PC-3 (cell line): ENCODE measurements around the gene TRABD2B. TPM values are rescaled to one million over a fixed set of nuclear protein-coding genes. Genes with fewer than 3 reads are reported as not detected.

ENCODE experiments used
- ATAC-seq: fragments of 200-7000 bp; cut with Tn5 transposase; 2 replicates; pipeline ENCODE4 v1.9.1; 2020; ENCODE audit warnings: mild to moderate bottlenecking, moderate library complexity
- BruUV-seq: library from RNA; stranded (reverse); fragments of 400-500 nt; replicated peaks from 2 replicates; lab custom pipeline; 2021; lab: Mats Ljungman, UMichigan
- CTCF ChIA-PET: fragments of 300-600 bp; sonication (Branson Sonifier 250); formaldehyde crosslinking; loops from one replicate; lab custom pipeline; 2022; ENCODE audit warnings: antibody characterized with exemption; lab: Charles Lee
- POLR2A ChIA-PET: fragments of 300-600 bp; sonication (Branson Sonifier 250); formaldehyde crosslinking; loops from one replicate; lab custom pipeline; 2022; ENCODE audit warnings: antibody characterized with exemption; ENCODE audit not compliant: unreplicated experiment; lab: Charles Lee
- DNase-seq: peaks from one replicate; pipeline ENCODE4 v3.0.0-alpha.2; 2015
- H2AFZ ChIP-seq: fragments of 300-600 bp; sonication (generic); 2 replicates; pipeline ENCODE4 v1.6.0; 2016; ENCODE audit warnings: antibody characterized with exemption, low read length
- H3F3A ChIP-seq: fragments of 300-600 bp; sonication (generic); one replicate; pipeline ENCODE4 v1.6.0; 2017; ENCODE audit warnings: antibody characterized with exemption, low read length, control low read depth, mild to moderate bottlenecking; ENCODE audit not compliant: unreplicated experiment
- H3K27ac ChIP-seq: fragments of 300-600 bp; sonication (generic); 2 replicates; pipeline ENCODE4 v1.5.1; 2016; ENCODE audit warnings: mild to moderate bottlenecking, low read length
- H3K27me3 ChIP-seq: fragments of 300-600 bp; sonication (generic); 2 replicates; pipeline ENCODE4 v1.6.1; 2016; ENCODE audit warnings: low read length, mixed read lengths
- H3K36me3 ChIP-seq: fragments of 300-600 bp; sonication (generic); 2 replicates; pipeline ENCODE4 v1.6.1; 2016; ENCODE audit warnings: low read depth, mixed run types, low read length, mixed read lengths
- H3K4me1 ChIP-seq: fragments of 300-600 bp; sonication (generic); 2 replicates; pipeline ENCODE4 v1.5.1; 2016; ENCODE audit warnings: low read length; ENCODE audit not compliant: insufficient read depth
- H3K4me2 ChIP-seq: fragments of 300-600 bp; sonication (generic); 2 replicates; pipeline ENCODE4 v1.6.0; 2016; ENCODE audit warnings: low read length
- H3K4me3 ChIP-seq: fragments of 300-600 bp; sonication (generic); 2 replicates; pipeline ENCODE4 v1.5.1; 2016; ENCODE audit warnings: mild to moderate bottlenecking, low read length, mixed read lengths
- H3K79me2 ChIP-seq: fragments of 300-600 bp; sonication (generic); 2 replicates; pipeline ENCODE4 v1.6.1; 2017; ENCODE audit warnings: low read length, mixed read lengths
- H3K9ac ChIP-seq: fragments of 300-600 bp; sonication (generic); 2 replicates; pipeline ENCODE4 v1.6.0; 2016; ENCODE audit warnings: mild to moderate bottlenecking, low read length
- H3K9me2 ChIP-seq: fragments of 300-600 bp; sonication (generic); replicated peaks from 2 replicates; pipeline ENCODE4 v1.6.1; 2016; ENCODE audit warnings: mixed run types, low read length, mixed read lengths
- H3K9me3 ChIP-seq: fragments of 300-600 bp; sonication (generic); 2 replicates; pipeline ENCODE4 v1.6.1; 2016; ENCODE audit warnings: low read length, mixed read lengths
- H4K20me1 ChIP-seq: fragments of 300-600 bp; sonication (generic); 2 replicates; pipeline ENCODE4 v1.6.1; 2016; ENCODE audit warnings: low read length, mixed read lengths
- EZH2 ChIP-seq: fragments of 300-600 bp; sonication (generic); IDR thresholded peaks from one replicate; pipeline ENCODE4 v1.6.1; 2017; ENCODE audit warnings: antibody characterized with exemption, mild to moderate bottlenecking, low read length; ENCODE audit not compliant: unreplicated experiment
- EZH2phosphoT487 ChIP-seq: fragments of 300-600 bp; sonication (generic); IDR thresholded peaks from 2 replicates; pipeline ENCODE4 v1.6.1; 2018; ENCODE audit warnings: mild to moderate bottlenecking, antibody characterized with exemption, low read length, borderline replicate concordance
- intact Hi-C: fragments of 100-400 bp; cut with micrococcal nuclease; formaldehyde crosslinking; loops from 2 replicates; pipeline ENCODE4 v1.9.0; 2023
- total RNA-seq: library from RNA; depleted of rRNA; stranded (reverse); fragments of >200 nt; gene quantifications from 2 replicates; pipeline ENCODE4 v1.2.3, GENCODE V29; 2014
- TF ChIP-seq, protein P1 (sequence below): fragments of 300-600 bp; sonication (generic); conservative IDR thresholded peaks from 2 replicates; pipeline ENCODE4 v1.5.1; 2017; ENCODE audit warnings: antibody characterized with exemption, low read depth, mild to moderate bottlenecking, low read length

The TRABD2B gene
- total RNA-seq, 1 experiment from 2014 or later = 0.44 TPM

DNA sequence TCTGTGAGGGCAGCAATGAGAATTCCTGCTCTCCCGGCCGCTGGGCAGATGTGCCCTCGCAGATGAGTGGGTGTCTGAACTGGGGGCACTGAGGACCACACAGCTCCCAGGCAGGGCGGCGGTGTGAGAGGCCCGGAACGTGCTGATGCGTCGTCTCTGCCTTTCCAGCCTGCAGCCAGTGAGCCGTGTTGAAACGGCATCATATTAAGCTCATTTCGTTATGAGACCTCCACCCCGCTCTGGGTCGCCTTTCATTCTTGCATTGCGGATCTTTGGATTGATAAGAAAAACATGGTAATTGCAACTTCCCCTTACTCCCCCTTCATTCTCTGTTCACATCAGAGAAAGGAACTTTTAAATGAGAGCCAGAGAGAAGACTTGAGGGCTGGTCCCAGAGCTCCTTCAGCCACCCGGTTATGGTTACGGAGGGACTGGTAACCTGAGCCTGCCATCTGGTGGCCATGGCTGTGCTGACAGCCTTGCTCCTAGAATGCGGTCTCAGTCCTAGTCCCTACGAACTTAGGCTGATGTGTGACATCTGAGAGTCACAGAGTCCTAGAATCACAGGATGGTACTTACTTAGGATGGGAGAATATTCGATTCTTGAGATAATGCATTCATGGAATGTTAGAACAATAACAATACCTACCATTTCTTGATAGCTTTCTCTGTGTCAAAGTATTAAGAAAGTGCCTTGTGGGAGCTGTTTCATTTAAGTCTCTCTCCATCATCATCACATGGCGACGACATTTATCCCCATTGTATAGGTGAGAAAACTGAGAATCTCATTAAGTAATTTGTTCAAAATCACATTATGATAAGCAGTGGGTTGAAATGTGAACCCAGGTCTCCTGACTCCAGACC, 271.0 kb downstream of the TRABD2B start:
- Histone ChIP-seq H3K27me3 (peaks cover 34% of the 10 kb centered on the region), H3K4me3 (peak overlapping the region; percentile 46), H3K79me2 (no peaks in the 10 kb centered on the region), H3K9ac (no peak overlapping the region), H3K4me1 (no peaks in the 10 kb centered on the region), H3K9me2 (no peaks in the 10 kb centered on the region), H3F3A (no peaks in the 10 kb centered on the region), H3K9me3 (no peaks in the 10 kb centered on the region), H4K20me1 (no peaks in the 10 kb centered on the region), H3K4me2 (peak overlapping the region; percentile 75), H3K27ac (no peak overlapping the region), H3K36me3 (no peaks in the 10 kb centered on the region), H2AFZ (peak overlapping the region; percentile 66)
- peak; percentile 95 for ATAC-seq
- ChIA-PET POLR2A (interaction anchor here (0.6 kb wide), 2 partner anchors 227 to 269 kb away, joined by 3 to 4 read pairs; no protein-coding TSS in a partner anchor), CTCF (interaction anchor here (0.5 to 1.8 kb wide), 17 partner anchors 9 to 493 kb away, joined by 3 to 29 read pairs (median 4); partner anchors contain the start of genes CMPK1, FOXD2, STIL and TRABD2B)
- intact Hi-C loops = loop anchor here (1.0 to 10.0 kb wide), 5 partner anchors 199 to 551 kb away; no protein-coding TSS in a partner anchor
- DNase-seq = peak; percentile 87
- TF ChIP-seq EZH2 = no peak
- TF ChIP-seq, protein P1, sequence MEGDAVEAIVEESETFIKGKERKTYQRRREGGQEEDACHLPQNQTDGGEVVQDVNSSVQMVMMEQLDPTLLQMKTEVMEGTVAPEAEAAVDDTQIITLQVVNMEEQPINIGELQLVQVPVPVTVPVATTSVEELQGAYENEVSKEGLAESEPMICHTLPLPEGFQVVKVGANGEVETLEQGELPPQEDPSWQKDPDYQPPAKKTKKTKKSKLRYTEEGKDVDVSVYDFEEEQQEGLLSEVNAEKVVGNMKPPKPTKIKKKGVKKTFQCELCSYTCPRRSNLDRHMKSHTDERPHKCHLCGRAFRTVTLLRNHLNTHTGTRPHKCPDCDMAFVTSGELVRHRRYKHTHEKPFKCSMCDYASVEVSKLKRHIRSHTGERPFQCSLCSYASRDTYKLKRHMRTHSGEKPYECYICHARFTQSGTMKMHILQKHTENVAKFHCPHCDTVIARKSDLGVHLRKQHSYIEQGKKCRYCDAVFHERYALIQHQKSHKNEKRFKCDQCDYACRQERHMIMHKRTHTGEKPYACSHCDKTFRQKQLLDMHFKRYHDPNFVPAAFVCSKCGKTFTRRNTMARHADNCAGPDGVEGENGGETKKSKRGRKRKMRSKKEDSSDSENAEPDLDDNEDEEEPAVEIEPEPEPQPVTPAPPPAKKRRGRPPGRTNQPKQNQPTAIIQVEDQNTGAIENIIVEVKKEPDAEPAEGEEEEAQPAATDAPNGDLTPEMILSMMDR = peak; percentile 93
- BruUV-seq = no TSS peak

DNA sequence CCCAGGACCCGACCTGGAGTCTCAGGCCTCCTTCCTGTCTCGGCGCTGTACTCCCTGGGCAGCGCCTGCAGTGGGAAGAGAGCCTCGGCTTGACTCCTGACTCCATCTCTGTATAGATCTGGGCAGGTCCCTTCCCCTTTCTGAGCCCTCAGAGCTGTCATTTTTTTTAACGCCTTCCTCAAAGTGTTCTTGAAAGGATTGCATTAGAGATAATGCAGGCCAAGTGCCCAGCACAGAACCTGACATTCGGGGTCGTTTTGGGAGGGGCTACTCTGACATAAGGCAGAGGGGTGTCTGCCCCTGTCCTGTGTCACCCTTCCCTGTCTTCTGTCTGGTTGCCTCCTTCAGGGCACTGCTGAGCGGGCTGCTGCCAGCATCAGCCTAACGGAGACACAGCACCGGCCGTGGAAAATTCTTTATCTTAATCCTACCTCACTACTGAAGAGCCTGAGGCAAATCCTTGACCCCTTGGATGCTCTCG, 271.6 kb downstream of the TRABD2B start:
- Histone ChIP-seq H3K27ac (no peak overlapping the region), H3K4me3 (peak overlapping the region; percentile 46)

More for the DNA sequence above, 271.6 kb downstream of the TRABD2B start:
- POLR2A ChIA-PET = interaction anchor here (0.6 kb wide), 1 partner anchor 270 kb away, joined by 4 read pairs; no protein-coding TSS in a partner anchor
- H3K9me3 ChIP-seq = no peaks in the 10 kb centered on the region
- CTCF ChIA-PET = interaction anchor here (0.5 to 1.8 kb wide), 17 partner anchors 8 to 493 kb away, joined by 3 to 29 read pairs (median 4); partner anchors contain the start of genes CMPK1, FOXD2, STIL and TRABD2B
- DNase-seq (no peak), ATAC-seq (peak; percentile 23)
- H3K9ac ChIP-seq = no peak overlapping the region
- no peaks in the 10 kb centered on the region for H3K4me1 ChIP-seq
- H3K36me3 ChIP-seq = no peaks in the 10 kb centered on the region
- H2AFZ ChIP-seq = peak overlapping the region; percentile 66
- BruUV-seq = no TSS peak
- intact Hi-C loops = loop anchor here (10.0 kb wide), 1 partner anchor 551 kb away; no protein-coding TSS in a partner anchor
- TF ChIP-seq EZH2 (no peak), EZH2phosphoT487 (no peak)
- TF ChIP-seq, protein P1 = no peak
- peak overlapping the region; percentile 75 for H3K4me2 ChIP-seq
- no peaks in the 10 kb centered on the region for H3K79me2 ChIP-seq
- H3F3A ChIP-seq = no peaks in the 10 kb centered on the region
- peaks cover 36% of the 10 kb centered on the region for H3K27me3 ChIP-seq
- no peaks in the 10 kb centered on the region for H3K9me2 ChIP-seq
- H4K20me1 ChIP-seq = no peaks in the 10 kb centered on the region
